SK-N-SH treated with all-trans-retinoic acid at 6 μM for 48 hours (cell line): ENCODE measurements around the gene DMAP1.

ENCODE experiments used
- ATAC-seq: fragments of 200-7000 bp; cut with Tn5 transposase; 3 replicates; pipeline ENCODE4 v1.9.1; 2020; ENCODE audit warnings: mild to moderate bottlenecking, moderate library complexity
- ARNTL ChIP-seq: fragments of 450-650 bp; formaldehyde crosslinking; IDR thresholded peaks from 2 replicates; pipeline ENCODE4 v1.5.0; 2020; ENCODE audit warnings: low read depth, mild to moderate bottlenecking, moderate library complexity, borderline replicate concordance
- BACH2 ChIP-seq: fragments of 250-450 bp; sonication (Bioruptor Pico); IDR thresholded peaks from 2 replicates; pipeline ENCODE4 v1.9.0; 2021; ENCODE audit warnings: mild to moderate bottlenecking, borderline replicate concordance
- CREB5 ChIP-seq: fragments of 250-450 bp; sonication (Bioruptor Pico); IDR thresholded peaks from 2 replicates; pipeline ENCODE4 v1.5.1; 2020; ENCODE audit warnings: low read depth, mild to moderate bottlenecking, moderate library complexity
- RARB ChIP-seq: fragments of 250-450 bp; sonication (Bioruptor Pico); IDR thresholded peaks from 2 replicates; pipeline ENCODE4 v1.8.0; 2021; ENCODE audit warnings: mild to moderate bottlenecking, moderate library complexity
- SNAI2 ChIP-seq: fragments of 250-450 bp; sonication (Bioruptor Pico); IDR thresholded peaks from 2 replicates; pipeline ENCODE4 v1.5.0; 2020; ENCODE audit warnings: mild to moderate bottlenecking, moderate library complexity
- TCF4 ChIP-seq: fragments of 250-450 bp; sonication (Bioruptor Pico); IDR thresholded peaks from 2 replicates; pipeline ENCODE4 v1.8.0; 2021; ENCODE audit warnings: mild to moderate bottlenecking, moderate library complexity, borderline replicate concordance
- TOX ChIP-seq: fragments of 250-450 bp; sonication (Bioruptor Pico); IDR thresholded peaks from 2 replicates; pipeline ENCODE4 v1.8.0; 2021; ENCODE audit warnings: mild to moderate bottlenecking, moderate library complexity, borderline replicate concordance
- TSHZ2 ChIP-seq: fragments of 250-450 bp; sonication (Bioruptor Pico); IDR thresholded peaks from 2 replicates; pipeline ENCODE4 v1.5.0; 2020; ENCODE audit warnings: mild to moderate bottlenecking, moderate library complexity
- ZC3H10 ChIP-seq: fragments of 250-450 bp; sonication (Bioruptor Pico); IDR thresholded peaks from 2 replicates; pipeline ENCODE4 v1.5.1; 2021; ENCODE audit warnings: mild to moderate bottlenecking, moderate library complexity
- ZFP3 ChIP-seq: fragments of 250-450 bp; sonication (Bioruptor Pico); IDR thresholded peaks from 2 replicates; pipeline ENCODE4 v1.5.0; 2020; ENCODE audit warnings: mild to moderate bottlenecking, moderate library complexity
- ZFP30 ChIP-seq: fragments of 450-650 bp; formaldehyde crosslinking; IDR thresholded peaks from 2 replicates; pipeline ENCODE4 v1.5.0; 2022; ENCODE audit warnings: mild to moderate bottlenecking, moderate library complexity
- ZNF70 ChIP-seq: fragments of 450-650 bp; formaldehyde crosslinking; IDR thresholded peaks from 2 replicates; pipeline ENCODE4 v1.5.0; 2020; ENCODE audit warnings: mild to moderate bottlenecking, moderate library complexity
- TF ChIP-seq, protein P1 (sequence below): fragments of 250-450 bp; sonication (Bioruptor Pico); IDR thresholded peaks from 2 replicates; pipeline ENCODE4 v1.8.0; 2020; ENCODE audit warnings: mild to moderate bottlenecking, moderate library complexity, borderline replicate concordance
- TF ChIP-seq, protein P2 (sequence below): fragments of 250-450 bp; sonication (Bioruptor Pico); IDR thresholded peaks from 2 replicates; pipeline ENCODE4 v1.5.1; 2021; ENCODE audit warnings: mild to moderate bottlenecking, moderate library complexity

Gene DMAP1

GRCh38 chr1:44266400-44267344, 53.4 kb downstream of the DMAP1 start (continued):
- TF ChIP-seq TSHZ2 (no peak), ZNF70 (no peak)

- no peak for ATAC-seq
- TF ChIP-seq, protein P1, sequence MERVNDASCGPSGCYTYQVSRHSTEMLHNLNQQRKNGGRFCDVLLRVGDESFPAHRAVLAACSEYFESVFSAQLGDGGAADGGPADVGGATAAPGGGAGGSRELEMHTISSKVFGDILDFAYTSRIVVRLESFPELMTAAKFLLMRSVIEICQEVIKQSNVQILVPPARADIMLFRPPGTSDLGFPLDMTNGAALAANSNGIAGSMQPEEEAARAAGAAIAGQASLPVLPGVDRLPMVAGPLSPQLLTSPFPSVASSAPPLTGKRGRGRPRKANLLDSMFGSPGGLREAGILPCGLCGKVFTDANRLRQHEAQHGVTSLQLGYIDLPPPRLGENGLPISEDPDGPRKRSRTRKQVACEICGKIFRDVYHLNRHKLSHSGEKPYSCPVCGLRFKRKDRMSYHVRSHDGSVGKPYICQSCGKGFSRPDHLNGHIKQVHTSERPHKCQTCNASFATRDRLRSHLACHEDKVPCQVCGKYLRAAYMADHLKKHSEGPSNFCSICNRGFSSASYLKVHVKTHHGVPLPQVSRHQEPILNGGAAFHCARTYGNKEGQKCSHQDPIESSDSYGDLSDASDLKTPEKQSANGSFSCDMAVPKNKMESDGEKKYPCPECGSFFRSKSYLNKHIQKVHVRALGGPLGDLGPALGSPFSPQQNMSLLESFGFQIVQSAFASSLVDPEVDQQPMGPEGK (CRISPR knock-in tag), result no peak
- TF ChIP-seq ARNTL (CRISPR knock-in tag), result no peak
- no peak for TF ChIP-seq RARB
- TF ChIP-seq CREB5, result no peak
- TF ChIP-seq ZC3H10, result no peak
- TF ChIP-seq BACH2, result no peak
- TF ChIP-seq ZNF70, result no peak
- TF ChIP-seq ZFP3 (CRISPR knock-in tag), result no peak
- no peak for TF ChIP-seq ZFP30 (CRISPR knock-in tag)
Measured at GRCh38 chr1:44267438-44267837, 54.2 kb downstream of the DMAP1 start.

GRCh38 chr1:44268054-44268453, 54.8 kb downstream of the DMAP1 start:
- TF ChIP-seq TCF4 (CRISPR knock-in tag) (no peak), TSHZ2 (no peak), ARNTL (CRISPR knock-in tag) (no peak), SNAI2 (CRISPR knock-in tag) (no peak), BACH2 (no peak), TOX (CRISPR knock-in tag) (no peak), RARB (no peak), ZFP30 (CRISPR knock-in tag) (no peak)
- TF ChIP-seq, protein P2, sequence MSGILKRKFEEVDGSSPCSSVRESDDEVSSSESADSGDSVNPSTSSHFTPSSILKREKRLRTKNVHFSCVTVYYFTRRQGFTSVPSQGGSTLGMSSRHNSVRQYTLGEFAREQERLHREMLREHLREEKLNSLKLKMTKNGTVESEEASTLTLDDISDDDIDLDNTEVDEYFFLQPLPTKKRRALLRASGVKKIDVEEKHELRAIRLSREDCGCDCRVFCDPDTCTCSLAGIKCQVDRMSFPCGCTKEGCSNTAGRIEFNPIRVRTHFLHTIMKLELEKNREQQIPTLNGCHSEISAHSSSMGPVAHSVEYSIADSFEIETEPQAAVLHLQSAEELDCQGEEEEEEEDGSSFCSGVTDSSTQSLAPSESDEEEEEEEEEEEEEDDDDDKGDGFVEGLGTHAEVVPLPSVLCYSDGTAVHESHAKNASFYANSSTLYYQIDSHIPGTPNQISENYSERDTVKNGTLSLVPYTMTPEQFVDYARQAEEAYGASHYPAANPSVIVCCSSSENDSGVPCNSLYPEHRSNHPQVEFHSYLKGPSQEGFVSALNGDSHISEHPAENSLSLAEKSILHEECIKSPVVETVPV (CRISPR knock-in tag), result no peak
- ATAC-seq, result no peak
